Measurements from ENCODE around the gene TMEM256.
A peak's percentile ranks its signal among the peaks of the same experiment; 100 is the strongest.

TMEM256 gene

DNA sequence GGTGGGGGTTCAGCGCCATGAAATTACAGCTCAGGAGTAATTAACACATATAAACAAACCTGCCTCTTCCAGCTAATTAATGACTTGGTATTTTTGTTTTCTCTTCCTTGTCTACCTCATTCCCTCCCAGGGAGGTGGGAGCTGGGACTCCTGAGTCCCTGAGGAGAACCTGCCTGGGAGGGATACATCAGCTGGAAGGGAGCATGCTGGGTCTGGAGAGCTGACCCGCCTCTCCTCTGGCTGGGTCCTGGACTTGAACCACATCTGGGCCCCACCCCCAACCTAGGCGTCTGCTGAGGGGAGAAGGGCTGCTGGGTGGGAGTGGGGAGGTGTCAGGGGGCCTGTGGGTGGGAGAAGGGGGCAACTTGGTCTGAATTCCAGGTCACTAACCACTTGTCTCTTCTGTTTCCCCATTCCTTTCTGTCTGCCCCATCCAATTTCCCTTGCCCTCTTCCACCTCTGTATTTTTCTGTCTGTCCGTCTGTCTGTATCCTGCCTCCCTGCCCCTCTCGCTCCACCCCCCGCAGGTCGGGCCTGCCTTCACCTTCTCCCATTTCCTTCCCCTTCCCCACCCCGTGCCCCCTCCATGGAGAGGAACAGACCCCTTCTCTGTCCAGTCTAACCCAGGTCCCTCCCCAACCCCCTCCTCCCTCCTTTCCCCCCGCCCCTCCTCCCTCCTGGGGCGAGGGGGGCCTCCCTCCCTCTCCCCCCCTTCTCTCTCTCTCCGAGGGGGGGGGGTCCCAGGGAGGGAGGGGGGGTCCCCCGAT, 3.8 kb upstream of the TMEM256 start, which contains the start of gene NLGN2:
NLGN2 (plus strand) TSS at position 361 of the 767 bp plus-strand sequence. CDS start 411 bp downstream, outside the sequence.
- no peak for DNase-seq (ENCODE audit: low read depth)

DNA sequence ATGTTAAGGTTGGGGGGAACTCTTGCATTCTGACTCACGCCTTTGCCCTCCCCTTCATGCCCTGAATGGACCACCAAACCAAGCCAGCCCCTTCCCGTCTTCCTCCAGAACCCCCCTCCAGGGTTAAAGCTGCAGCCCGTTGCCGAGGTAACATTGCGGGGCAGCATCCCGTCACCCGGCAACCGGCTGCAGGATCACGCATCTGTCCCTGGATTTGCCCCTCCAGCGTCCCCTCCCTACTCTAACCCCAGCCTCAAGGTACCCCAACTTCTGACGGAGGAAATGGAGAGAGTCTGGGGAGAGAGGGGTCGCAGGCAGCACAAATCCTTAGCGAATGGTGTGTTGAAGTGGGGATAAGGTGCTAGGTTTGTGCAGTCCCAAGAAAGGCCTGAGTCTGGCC, 3.2 kb upstream of the TMEM256 start:
- no peak for DNase-seq (ENCODE audit: low read depth)

DNA sequence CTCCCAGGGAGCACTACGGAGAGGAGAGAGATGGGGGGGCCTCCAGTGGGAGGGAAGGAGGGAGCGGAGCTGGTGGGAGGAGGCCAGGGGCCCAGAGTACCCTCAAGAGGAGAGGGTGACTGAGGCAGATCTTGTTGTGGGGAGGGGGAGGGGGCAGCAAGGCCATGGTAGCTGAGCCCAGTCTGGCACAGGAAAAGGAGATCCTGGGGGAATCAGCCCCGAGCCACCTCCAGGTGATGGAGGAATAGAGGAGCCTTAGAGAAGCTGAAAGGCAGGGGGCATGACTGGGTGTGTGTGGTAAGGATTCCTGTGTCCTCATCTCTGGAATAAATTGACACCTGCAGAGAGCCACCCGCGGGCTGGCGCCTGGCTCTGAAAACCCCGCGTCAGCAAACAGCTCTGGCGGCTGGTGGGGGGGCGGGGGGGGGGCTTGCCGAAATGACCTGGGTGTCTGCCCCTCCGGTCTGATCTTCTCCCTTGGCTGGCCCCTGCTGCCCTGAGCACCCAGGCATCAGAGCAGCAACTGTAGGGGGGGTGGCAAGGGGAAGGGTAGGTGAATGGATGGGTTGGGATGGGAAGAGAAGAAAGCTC, 2.4 kb upstream of the TMEM256 start:
- DNase-seq (ENCODE audit: low read depth) = no peak

DNA sequence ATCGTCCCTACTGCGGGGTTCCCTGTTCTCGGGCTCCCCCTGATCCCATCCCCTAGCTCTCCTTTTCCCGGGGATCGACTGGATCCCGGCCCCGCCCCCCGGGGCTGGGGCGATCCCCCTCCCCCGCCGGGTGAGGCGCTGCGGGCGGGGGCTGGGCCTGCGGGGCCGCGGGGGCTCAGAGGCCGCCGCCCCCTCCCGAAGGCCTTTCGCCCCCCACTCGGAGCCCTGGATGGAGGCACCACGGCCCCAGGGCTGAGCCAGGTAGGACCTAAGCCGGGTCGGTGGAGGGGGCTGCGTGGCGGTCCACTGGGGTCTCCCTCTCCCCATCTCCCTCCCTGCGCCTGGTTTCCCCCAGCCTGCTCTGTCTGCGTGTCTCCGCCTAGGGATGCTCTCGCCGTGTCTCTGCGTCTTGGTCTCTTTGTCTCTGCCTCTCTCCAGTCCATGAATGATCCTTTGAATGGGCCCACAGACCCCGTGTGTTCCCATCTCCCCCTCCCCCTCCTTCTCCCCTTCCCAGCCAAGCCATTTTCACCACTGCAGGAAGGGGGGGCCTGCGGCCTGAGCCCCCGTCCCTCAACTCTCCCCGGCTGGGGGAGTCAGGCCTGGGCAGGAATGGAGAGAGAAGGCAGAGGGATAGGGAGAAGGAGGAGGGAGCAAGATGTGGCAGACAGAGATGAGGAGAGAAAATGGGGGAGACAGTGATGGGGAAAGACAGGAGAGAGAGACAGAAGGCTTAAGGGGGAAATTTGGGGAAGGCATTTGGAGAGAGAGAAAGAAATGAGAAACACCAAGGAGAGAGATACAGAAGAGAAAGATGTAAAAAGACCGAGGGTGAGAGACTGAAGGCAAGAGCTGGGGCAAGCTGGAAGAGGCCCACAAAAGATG, 1.7 kb upstream of the TMEM256 start:
- DNase-seq (ENCODE audit: low read depth) = no peak

GRCh38 chr17:7404737-7405349, 946 bp upstream of the TMEM256 start:
- DNase-seq (ENCODE audit: low read depth) = no peak

- DNase-seq (ENCODE audit: low read depth) = peak; percentile 74
Measured at GRCh38 chr17:7403727-7403976, 245 bp downstream of the TMEM256 start.

DNA sequence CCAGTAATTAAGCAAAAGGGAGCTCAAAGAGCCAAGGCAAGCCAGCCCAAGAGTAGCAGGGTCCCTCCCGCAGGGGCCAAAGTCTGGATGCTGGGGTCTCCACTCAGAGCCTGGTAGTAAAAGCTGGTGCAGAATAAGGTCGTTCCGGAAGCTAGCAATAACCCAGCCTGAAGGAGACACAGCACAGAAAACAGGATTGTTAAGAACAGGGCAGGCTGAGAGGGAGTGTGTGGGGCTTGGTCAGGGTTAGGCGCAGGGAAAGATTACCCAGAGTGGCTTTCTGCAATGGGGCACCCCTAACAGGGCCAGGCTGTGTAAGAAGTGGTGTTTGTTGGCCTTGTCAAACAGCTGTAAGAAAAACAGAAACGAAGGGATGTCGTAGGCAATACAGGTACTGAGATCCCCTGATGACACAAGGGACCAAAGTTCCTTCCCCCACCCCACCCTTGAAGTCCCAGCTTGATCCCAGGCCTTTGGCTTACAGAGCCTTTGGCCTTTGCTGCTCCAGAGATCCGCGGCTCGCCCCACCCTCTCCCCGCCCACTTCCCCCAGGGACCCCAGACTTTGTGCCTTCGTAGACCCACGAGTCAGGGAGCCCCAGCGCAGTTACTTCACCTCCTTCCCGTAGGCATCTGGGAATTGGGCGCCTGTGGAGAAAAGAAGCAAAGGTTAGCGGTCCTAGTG, 712 bp downstream of the TMEM256 start:
- no peak for DNase-seq (ENCODE audit: low read depth)

GRCh38 chr17:7398612-7399011, 5.3 kb downstream of the TMEM256 start:
- DNase-seq (ENCODE audit: low read depth) = no peak

GRCh38 chr17:7396147-7396546, 7.8 kb downstream of the TMEM256 start:
- DNase-seq (ENCODE audit: low read depth) = no peak

DNA sequence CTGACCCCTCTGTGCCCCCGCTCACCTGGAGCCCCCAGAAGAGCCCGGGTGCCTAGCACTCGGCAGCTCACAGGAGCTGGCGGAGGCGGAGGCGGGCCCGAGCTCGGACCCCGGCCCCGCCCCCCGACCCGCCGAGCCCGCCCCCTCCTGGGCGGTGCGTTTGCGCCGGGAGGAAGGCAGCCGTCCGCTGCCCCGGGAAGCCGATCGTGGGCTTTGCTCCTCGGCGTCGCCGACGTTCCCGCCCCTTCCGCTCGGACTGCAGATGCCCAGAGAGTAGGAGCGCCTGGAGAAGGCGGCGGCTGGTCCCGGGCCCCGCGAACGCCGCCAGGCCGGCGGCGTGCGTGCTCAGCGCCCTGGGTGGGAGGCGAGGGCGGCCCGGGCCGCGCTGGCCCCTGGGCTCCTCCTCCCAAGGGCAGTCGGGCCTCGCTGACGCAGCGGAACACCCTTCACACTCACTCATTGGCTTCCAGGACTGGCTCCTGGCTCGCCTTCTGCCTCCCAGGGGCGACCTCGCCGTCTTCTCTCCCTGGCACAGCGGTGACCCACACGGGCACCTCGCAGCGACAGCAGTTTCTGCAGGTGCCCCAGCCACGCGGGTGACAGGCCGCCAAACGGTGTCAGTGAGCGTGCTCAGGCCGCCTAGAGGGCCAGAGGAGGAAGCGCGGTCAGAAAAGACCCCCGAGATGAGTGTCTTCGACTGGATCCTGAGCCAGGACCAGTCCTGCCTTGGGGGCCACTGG, 9.3 kb downstream of the TMEM256 start, which contains the start of gene PLSCR3:
PLSCR3 (minus strand) TSS at position 74 of the 740 bp plus-strand sequence. CDS start 415 bp downstream, outside the sequence.
- DNase-seq (ENCODE audit: low read depth) = peak; percentile 80

DNA sequence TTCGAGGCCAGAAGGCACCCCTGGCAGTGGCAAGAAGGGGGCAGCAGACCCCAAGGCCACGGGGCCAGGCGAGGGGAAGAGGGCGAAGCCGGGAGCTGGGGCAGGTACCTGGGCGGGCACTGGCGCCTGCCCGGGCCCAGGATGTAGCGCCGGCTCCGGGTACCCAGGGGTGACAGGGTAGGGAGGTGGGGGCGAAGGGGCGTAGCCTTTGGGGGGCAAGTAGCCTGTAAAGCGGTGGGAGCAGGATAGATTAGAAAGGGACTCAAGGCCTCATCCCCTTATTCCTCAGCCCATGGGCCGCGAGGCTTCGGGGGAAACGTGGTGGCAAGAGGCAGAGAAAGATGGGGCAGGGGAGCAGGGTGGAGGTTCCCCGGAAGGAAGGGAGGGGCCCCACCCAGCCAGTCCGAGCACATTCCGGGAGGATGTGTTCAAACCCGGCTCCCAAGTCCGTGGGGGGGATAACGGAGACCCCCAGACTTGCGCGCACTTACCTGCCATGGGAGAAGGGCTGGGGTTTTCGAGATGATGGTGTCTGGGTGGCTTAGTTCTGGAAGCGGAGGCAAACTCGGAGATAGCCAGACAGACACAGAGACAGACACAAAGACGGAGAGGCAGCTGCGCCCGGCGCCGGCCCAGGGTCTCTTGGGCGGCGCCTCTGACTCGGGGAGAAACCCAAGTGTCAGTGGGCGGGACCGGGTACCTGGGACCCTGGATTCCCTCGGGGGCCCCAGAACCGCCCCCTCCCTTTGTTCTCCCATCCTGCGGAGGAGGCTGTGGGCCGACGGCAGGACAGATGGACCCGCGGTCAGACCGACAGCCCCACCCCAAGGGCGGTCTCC, 10.1 kb downstream of the TMEM256 start:
- no peak for DNase-seq (ENCODE audit: low read depth)

DNA sequence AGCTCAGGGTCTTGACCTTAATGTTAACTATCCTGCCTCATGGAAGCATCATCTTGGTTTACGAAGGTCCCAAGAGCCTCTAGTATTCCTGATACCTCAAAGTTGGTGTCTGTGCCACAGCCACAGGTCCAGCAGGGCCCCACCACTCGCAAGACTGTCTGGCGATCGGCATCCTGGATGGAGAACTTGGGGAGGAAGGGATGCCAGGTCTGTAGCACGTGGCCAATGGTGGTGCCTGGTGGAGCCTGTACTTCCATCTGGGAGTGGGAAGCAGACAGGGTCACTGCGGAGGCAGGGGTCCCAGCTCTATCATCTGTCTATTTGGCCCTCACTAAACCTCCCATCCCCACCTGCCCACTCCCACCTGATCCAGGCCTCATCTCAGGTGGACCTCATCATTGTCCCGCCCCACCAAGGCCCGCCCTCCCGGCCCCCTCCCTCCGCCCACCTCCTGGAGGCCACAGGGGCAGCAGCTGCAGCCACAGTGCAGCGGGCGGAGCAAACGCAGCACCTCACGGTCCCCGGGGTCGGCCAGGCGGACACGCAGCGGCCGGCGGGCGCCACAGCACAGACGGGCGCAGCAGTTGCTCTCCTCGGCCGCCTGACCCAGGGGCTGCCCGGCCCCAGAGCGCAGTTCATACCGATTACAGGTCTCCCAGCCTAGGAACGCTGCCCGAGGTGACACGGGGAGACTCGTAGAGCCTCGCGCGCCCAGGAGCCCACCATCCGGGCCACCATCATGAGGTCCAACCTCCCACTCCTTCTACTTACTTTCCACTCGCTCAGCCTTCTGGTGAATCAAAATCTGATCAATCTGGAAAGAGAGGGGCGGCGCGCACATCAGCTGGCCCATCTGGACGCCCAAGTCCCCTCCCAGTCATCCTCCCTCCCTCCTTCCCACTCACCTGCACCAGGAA, 10.9 kb downstream of the TMEM256 start:
- no peak for DNase-seq (ENCODE audit: low read depth)

- no peak for DNase-seq (ENCODE audit: low read depth)
Measured at GRCh38 chr17:7391307-7391706, 12.6 kb downstream of the TMEM256 start.

GRCh38 chr17:7389924-7390910, 13.7 kb downstream of the TMEM256 start:
- DNase-seq (ENCODE audit: low read depth) = no peak

- no peak for DNase-seq (ENCODE audit: low read depth)
Measured at GRCh38 chr17:7388856-7389255, 15.0 kb downstream of the TMEM256 start.

GRCh38 chr17:7384489-7385081, 19.3 kb downstream of the TMEM256 start:
- DNase-seq (ENCODE audit: low read depth) = no peak

- DNase-seq (ENCODE audit: low read depth) = peak; percentile 28
Measured at GRCh38 chr17:7383742-7384488, 20.0 kb downstream of the TMEM256 start.
